Activated CD8-positive, alpha-beta memory T cell treated with anti-CD3 and anti-CD28 coated beads, Interleukin-2, amount 10 ng/mL, durations not matched to agents 7 days and 5 days (primary cell): ENCODE measurements around the gene MTHFD1L. TPM values are rescaled to one million over a fixed set of nuclear protein-coding genes. Genes with fewer than 3 reads are reported as not detected.
"Not testable (repeated sequence)": the region's sequence is repeated elsewhere in the genome, so short reads cannot be mapped to it uniquely, and the experiment has no call there.

Experiments used
- ATAC-seq: fragments of 150-1000 bp; cut with Tn5 transposase; one replicate; pipeline ENCODE4 v1.10.0; 2021; ENCODE audit warnings: moderate library complexity
- CTCF ChIA-PET: fragments of 350-600 bp; sonication (Branson Sonifier 250); formaldehyde crosslinking; loops from one replicate; lab custom pipeline; 2021; ENCODE audit warnings: antibody characterized with exemption; lab: Charles Lee
- DNase-seq: peaks from one replicate; pipeline ENCODE4 v3.0.0-alpha.2; 2020
- H3K27ac Mint-ChIP-seq: one replicate; pipeline ENCODE4 v1.8.0; 2021; ENCODE audit warnings: mild to moderate bottlenecking, mixed read lengths
- H3K27me3 Mint-ChIP-seq: one replicate; pipeline ENCODE4 v1.8.0; 2021; ENCODE audit warnings: mixed read lengths
- H3K36me3 Mint-ChIP-seq: one replicate; pipeline ENCODE4 v1.8.0; 2021; ENCODE audit warnings: mild to moderate bottlenecking, mixed read lengths
- H3K4me1 Mint-ChIP-seq: one replicate; pipeline ENCODE4 v1.8.0; 2021; ENCODE audit warnings: mixed read lengths
- H3K4me3 Mint-ChIP-seq: one replicate; pipeline ENCODE4 v1.8.0; 2021; ENCODE audit warnings: mild to moderate bottlenecking, moderate library complexity, mixed read lengths
- H3K9me3 Mint-ChIP-seq: one replicate; pipeline ENCODE4 v1.8.0; 2022; ENCODE audit warnings: low read depth, mixed read lengths
- total RNA-seq, 2 experiments: library from RNA; stranded (reverse); gene quantifications; one replicate each; pipeline ENCODE4 v1.2.3, GENCODE V29; 2021

MTHFD1L gene
- total RNA-seq, 2 experiments from 2014 or later: 54.1 to 82.8 TPM

- Mint-ChIP-seq H3K4me3 (no peak overlapping the region), H3K4me1 (no peaks in the 10 kb centered on the region), H3K27me3 (peaks cover 8% of the 10 kb centered on the region), H3K9me3 (no peaks in the 10 kb centered on the region), H3K27ac (no peak overlapping the region), H3K36me3 (no peaks in the 10 kb centered on the region)
- DNase-seq (no peak), ATAC-seq (no peak)
- CTCF ChIA-PET: no interaction called here
Observed at GRCh38 chr6:150848400-150848799, 17.1 kb upstream of the MTHFD1L start.

- ATAC-seq, H3K4me3 Mint-ChIP-seq, H3K4me1 Mint-ChIP-seq, CTCF ChIA-PET, H3K27ac Mint-ChIP-seq, H3K36me3 Mint-ChIP-seq, DNase-seq, H3K9me3 Mint-ChIP-seq, H3K27me3 Mint-ChIP-seq: not testable (repeated sequence)
Observed at GRCh38 chr6:150854392-150854791, 11.1 kb upstream of the MTHFD1L start.

- CTCF ChIA-PET: interaction anchor here (2.3 kb wide), 1 partner anchor 10 kb away, joined by 13 read pairs; the partner anchor contains the start of gene MTHFD1L
- not testable (repeated sequence) for H3K4me3 Mint-ChIP-seq, ATAC-seq, H3K4me1 Mint-ChIP-seq, H3K27ac Mint-ChIP-seq, H3K36me3 Mint-ChIP-seq, H3K9me3 Mint-ChIP-seq, DNase-seq, H3K27me3 Mint-ChIP-seq
Observed at GRCh38 chr6:150855171-150855570, 10.3 kb upstream of the MTHFD1L start.

GRCh38 chr6:150857062-150857944 is 8.2 kb upstream of the MTHFD1L start:
- DNase-seq: no peak
- H3K27me3 Mint-ChIP-seq: peaks cover 13% of the 10 kb centered on the region
- peaks cover 10% of the 10 kb centered on the region for H3K4me1 Mint-ChIP-seq
- no peak overlapping the region for H3K4me3 Mint-ChIP-seq
- H3K27ac Mint-ChIP-seq: peak overlapping the region; percentile 50
- ATAC-seq: no peak
- CTCF ChIA-PET: interaction anchor here (2.3 kb wide), 1 partner anchor 8 kb away, joined by 13 read pairs; the partner anchor contains the start of gene MTHFD1L
- H3K36me3 Mint-ChIP-seq: peaks cover 5% of the 10 kb centered on the region
- H3K9me3 Mint-ChIP-seq: no peaks in the 10 kb centered on the region

- Mint-ChIP-seq H3K27me3 (peaks cover 20% of the 10 kb centered on the region), H3K27ac (no peak overlapping the region), H3K36me3 (peaks cover 5% of the 10 kb centered on the region), H3K4me1 (peaks cover 16% of the 10 kb centered on the region), H3K9me3 (no peaks in the 10 kb centered on the region), H3K4me3 (no peak overlapping the region)
- CTCF ChIA-PET: interaction anchor here (1.2 kb wide), 1 partner anchor 477 kb away, joined by 3 read pairs; no protein-coding TSS in a partner anchor
- ATAC-seq: no peak
- DNase-seq: no peak
Observed at GRCh38 chr6:150857945-150858308, 7.6 kb upstream of the MTHFD1L start.

- H3K4me3 Mint-ChIP-seq, H3K36me3 Mint-ChIP-seq, H3K9me3 Mint-ChIP-seq, DNase-seq, ATAC-seq, CTCF ChIA-PET, H3K27ac Mint-ChIP-seq: not testable (repeated sequence)
- peaks cover 25% of the 10 kb centered on the region for H3K27me3 Mint-ChIP-seq
- H3K4me1 Mint-ChIP-seq: peaks cover 22% of the 10 kb centered on the region
Observed at GRCh38 chr6:150861448-150862168, 3.9 kb upstream of the MTHFD1L start.

GRCh38 chr6:150863213-150863928 is 2.1 kb upstream of the MTHFD1L start:
- DNase-seq: no peak
- peaks cover 4% of the 10 kb centered on the region for H3K36me3 Mint-ChIP-seq
- ATAC-seq: no peak
- H3K4me1 Mint-ChIP-seq: peaks cover 32% of the 10 kb centered on the region
- CTCF ChIA-PET: interaction anchor here (0.6 kb wide), 1 partner anchor 162 kb away, joined by 3 read pairs; no protein-coding TSS in a partner anchor
- H3K9me3 Mint-ChIP-seq: no peaks in the 10 kb centered on the region
- H3K27me3 Mint-ChIP-seq: peaks cover 25% of the 10 kb centered on the region
- H3K4me3 Mint-ChIP-seq: no peak overlapping the region
- H3K27ac Mint-ChIP-seq: no peak overlapping the region

- peaks cover 6% of the 10 kb centered on the region for H3K36me3 Mint-ChIP-seq
- peak overlapping the region; percentile 78 for H3K27ac Mint-ChIP-seq
- CTCF ChIA-PET: interaction anchor here (0.7 to 2.5 kb wide), 11 partner anchors 9 to 459 kb away, joined by 3 to 13 read pairs (median 4); no protein-coding TSS in a partner anchor
- peaks cover 38% of the 10 kb centered on the region for H3K4me1 Mint-ChIP-seq
- no peak for DNase-seq
- peaks cover 25% of the 10 kb centered on the region for H3K27me3 Mint-ChIP-seq
- no peak for ATAC-seq
- H3K4me3 Mint-ChIP-seq: peak overlapping the region; percentile 80
- no peaks in the 10 kb centered on the region for H3K9me3 Mint-ChIP-seq
Observed at GRCh38 chr6:150865043-150865405, 478 bp upstream of the MTHFD1L start.

GRCh38 chr6:150866147-150866990 is 867 bp downstream of the MTHFD1L start:
- peak; percentile 86 for DNase-seq
- CTCF ChIA-PET: interaction anchor here (0.7 to 2.5 kb wide), 13 partner anchors 8 to 458 kb away, joined by 3 to 13 read pairs (median 4); no protein-coding TSS in a partner anchor
- H3K27me3 Mint-ChIP-seq: peaks cover 16% of the 10 kb centered on the region
- peaks cover 42% of the 10 kb centered on the region for H3K4me1 Mint-ChIP-seq
- ATAC-seq: peak; percentile 79
- peak overlapping the region; percentile 80 for H3K4me3 Mint-ChIP-seq
- no peaks in the 10 kb centered on the region for H3K9me3 Mint-ChIP-seq
- peak overlapping the region; percentile 87 for H3K27ac Mint-ChIP-seq
- peaks cover 8% of the 10 kb centered on the region for H3K36me3 Mint-ChIP-seq

GRCh38 chr6:150866991-150867501 is 1.5 kb downstream of the MTHFD1L start:
- Mint-ChIP-seq H3K4me3 (peak overlapping the region; percentile 80), H3K4me1 (peaks cover 36% of the 10 kb centered on the region), H3K9me3 (no peaks in the 10 kb centered on the region), H3K27ac (peak overlapping the region; percentile 81), H3K27me3 (peaks cover 13% of the 10 kb centered on the region), H3K36me3 (peaks cover 8% of the 10 kb centered on the region)
- CTCF ChIA-PET: interaction anchor here (0.7 to 2.5 kb wide), 9 partner anchors 8 to 449 kb away, joined by 3 to 13 read pairs (median 3); no protein-coding TSS in a partner anchor
- DNase-seq (no peak), ATAC-seq (no peak)

GRCh38 chr6:150868759-150869158 is 3.3 kb downstream of the MTHFD1L start:
- no peak for ATAC-seq
- Mint-ChIP-seq H3K36me3 (peaks cover 12% of the 10 kb centered on the region), H3K9me3 (no peaks in the 10 kb centered on the region), H3K4me3 (no peak overlapping the region), H3K27ac (no peak overlapping the region), H3K27me3 (no peaks in the 10 kb centered on the region), H3K4me1 (peaks cover 26% of the 10 kb centered on the region)
- CTCF ChIA-PET: no interaction called here
- DNase-seq: no peak

GRCh38 chr6:150874179-150874578 is 8.7 kb downstream of the MTHFD1L start:
- Mint-ChIP-seq H3K4me1 (peaks cover 14% of the 10 kb centered on the region), H3K9me3 (no peaks in the 10 kb centered on the region), H3K4me3 (no peak overlapping the region), H3K27ac (no peak overlapping the region), H3K36me3 (peaks cover 25% of the 10 kb centered on the region), H3K27me3 (no peaks in the 10 kb centered on the region)
- DNase-seq (no peak), ATAC-seq (no peak)
- CTCF ChIA-PET: interaction anchor here (1.5 to 2.1 kb wide), 2 partner anchors 8 to 450 kb away, joined by 4 to 7 read pairs; partner anchors contain the start of gene MTHFD1L
